SJCRH30 (cell line): Measurements from ENCODE around the gene GPRC5C. TPM values are rescaled to one million over a fixed set of nuclear protein-coding genes. Genes with fewer than 3 reads are reported as not detected.

Experiments
- DNase-seq, 2 experiments: peaks; one replicate each; pipeline ENCODE4 v3.0.0-alpha.2; 2015 to 2020
- H3K27ac ChIP-seq: fragments of 250-450 bp; sonication (Bioruptor Pico); 2 replicates; pipeline ENCODE4 v1.5.1; 2020; ENCODE audit warnings: mild to moderate bottlenecking, moderate library complexity
- H3K27me3 ChIP-seq: fragments of 250-450 bp; sonication (Bioruptor Pico); 2 replicates; pipeline ENCODE4 v1.5.1; 2020; ENCODE audit warnings: mild to moderate bottlenecking, moderate library complexity
- H3K36me3 ChIP-seq: fragments of 250-450 bp; sonication (Bioruptor Pico); 2 replicates; pipeline ENCODE4 v1.5.1; 2020; ENCODE audit warnings: mild to moderate bottlenecking, moderate library complexity
- H3K4me1 ChIP-seq: fragments of 250-450 bp; sonication (Bioruptor Pico); 2 replicates; pipeline ENCODE4 v1.5.1; 2020; ENCODE audit warnings: mild to moderate bottlenecking, moderate library complexity
- H3K4me3 ChIP-seq: fragments of 250-450 bp; sonication (Bioruptor Pico); 2 replicates; pipeline ENCODE4 v1.5.1; 2020; ENCODE audit warnings: mild to moderate bottlenecking, moderate library complexity
- H3K9me3 ChIP-seq: fragments of 250-450 bp; sonication (Bioruptor Pico); replicated peaks from 2 replicates; pipeline ENCODE4 v1.5.1; 2020; ENCODE audit warnings: mild to moderate bottlenecking, moderate library complexity
- total RNA-seq: library from RNA; depleted of rRNA; stranded (reverse); fragments of >200 nt; shearing (Covaris generic); gene quantifications from 2 replicates; pipeline ENCODE4 v1.2.3, GENCODE V29; 2014

The GPRC5C gene
- total RNA-seq, 1 experiment from 2014 or later = not detected

DNA sequence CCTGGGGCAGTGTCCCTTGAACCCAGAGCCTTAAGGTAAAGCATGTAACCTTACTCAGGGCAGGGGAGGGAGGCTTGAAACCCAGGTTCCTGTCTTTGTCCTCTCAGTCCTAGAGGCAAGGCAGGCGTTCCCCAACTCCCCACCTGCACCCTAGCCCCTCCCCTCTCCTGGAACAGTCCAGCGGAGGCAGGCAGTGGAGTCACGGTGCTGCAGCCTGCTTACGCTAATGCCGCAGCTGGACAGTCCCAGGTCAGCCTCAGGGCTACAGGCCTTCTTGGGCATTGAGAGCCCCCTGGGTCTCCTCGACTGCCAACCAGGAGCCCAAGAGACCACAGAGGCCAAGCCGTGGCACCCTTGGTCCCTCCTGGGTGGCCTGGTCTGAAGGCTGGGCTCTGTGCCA, 27.7 kb downstream of the GPRC5C start:
- H3K9me3 ChIP-seq = no peaks in the 10 kb centered on the region
- peaks cover 3% of the 10 kb centered on the region; the same call in 1 of the 2 replicates for H3K4me1 ChIP-seq
- H3K4me3 ChIP-seq = no peak overlapping the region
- no peaks in the 10 kb centered on the region for H3K36me3 ChIP-seq
- peaks cover 26% of the 10 kb centered on the region for H3K27me3 ChIP-seq
- H3K27ac ChIP-seq = no peak overlapping the region
- DNase-seq = no peak

GRCh38 chr17:74460241-74460640, 28.4 kb downstream of the GPRC5C start:
- Histone ChIP-seq H3K4me3 (no peak overlapping the region), H3K9me3 (no peaks in the 10 kb centered on the region), H3K36me3 (no peaks in the 10 kb centered on the region), H3K27me3 (peaks cover 26% of the 10 kb centered on the region), H3K27ac (no peak overlapping the region), H3K4me1 (no peaks in the 10 kb centered on the region)
- no peak for DNase-seq

DNA sequence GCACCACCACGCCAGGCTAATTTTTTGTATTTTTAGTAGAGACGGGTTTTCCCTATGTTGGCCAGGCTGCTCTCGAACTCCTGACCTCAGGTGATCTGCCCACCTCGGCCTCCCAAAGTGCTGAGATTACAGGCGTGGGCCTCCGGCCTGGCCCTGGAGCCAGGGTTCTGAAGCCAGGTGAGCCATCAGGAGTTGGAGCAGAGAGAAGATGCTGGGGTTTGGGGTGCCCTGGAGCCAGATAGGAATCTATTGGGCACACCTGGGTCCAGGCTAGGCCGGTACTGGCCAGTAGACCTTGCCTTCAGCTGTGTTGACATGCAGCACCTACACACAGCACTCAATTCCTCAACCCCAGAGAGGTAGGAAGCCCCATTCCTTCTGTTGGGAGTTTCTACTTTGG, 29.1 kb downstream of the GPRC5C start:
- no peak overlapping the region for H3K27ac ChIP-seq
- peaks cover 22% of the 10 kb centered on the region for H3K27me3 ChIP-seq

DNA sequence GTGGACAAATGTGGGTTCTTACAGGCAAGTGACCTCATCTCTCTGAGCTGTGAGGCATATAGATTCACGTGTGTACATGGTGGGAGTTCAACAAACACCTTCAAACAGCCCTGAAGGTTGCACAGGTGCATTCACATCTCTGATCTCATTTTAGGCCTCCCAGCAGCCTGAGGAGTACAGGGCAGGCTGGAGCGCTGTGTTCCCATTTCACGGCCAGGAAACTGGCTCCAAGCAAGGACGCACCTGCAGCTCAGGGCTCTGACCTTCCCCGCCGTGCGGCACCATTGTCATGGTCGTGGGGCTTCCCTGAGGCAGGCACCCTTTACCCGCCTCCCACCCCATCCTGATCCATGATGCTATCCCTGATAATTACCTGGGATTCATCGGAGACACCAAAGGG, 29.7 kb downstream of the GPRC5C start:
- peaks cover 18% of the 10 kb centered on the region for H3K27me3 ChIP-seq
- DNase-seq = no peak
- H3K4me3 ChIP-seq = no peak overlapping the region
- no peak overlapping the region for H3K27ac ChIP-seq
- H3K4me1 ChIP-seq = no peaks in the 10 kb centered on the region
- no peaks in the 10 kb centered on the region for H3K36me3 ChIP-seq
- H3K9me3 ChIP-seq = no peaks in the 10 kb centered on the region

More for the DNA sequence above, 29.1 kb downstream of the GPRC5C start:
- DNase-seq = no peak
- Histone ChIP-seq H3K4me1 (no peaks in the 10 kb centered on the region), H3K9me3 (no peaks in the 10 kb centered on the region), H3K36me3 (no peaks in the 10 kb centered on the region), H3K4me3 (no peak overlapping the region)

- H3K9me3 ChIP-seq = no peaks in the 10 kb centered on the region
- no peaks in the 10 kb centered on the region for H3K36me3 ChIP-seq
- H3K4me3 ChIP-seq = no peak overlapping the region
- no peaks in the 10 kb centered on the region for H3K4me1 ChIP-seq
- no peak for DNase-seq
- no peak overlapping the region for H3K27ac ChIP-seq
- peaks cover 8% of the 10 kb centered on the region for H3K27me3 ChIP-seq
Measured at GRCh38 chr17:74464730-74465377, 33.0 kb downstream of the GPRC5C start.

- H3K9me3 ChIP-seq = no peaks in the 10 kb centered on the region
- H3K36me3 ChIP-seq = no peaks in the 10 kb centered on the region
- no peak overlapping the region for H3K4me3 ChIP-seq
- no peaks in the 10 kb centered on the region for H3K4me1 ChIP-seq
- DNase-seq = no peak
- H3K27ac ChIP-seq = no peak overlapping the region
- peaks cover 4% of the 10 kb centered on the region for H3K27me3 ChIP-seq
Measured at GRCh38 chr17:74465378-74466110, 33.7 kb downstream of the GPRC5C start.

DNA sequence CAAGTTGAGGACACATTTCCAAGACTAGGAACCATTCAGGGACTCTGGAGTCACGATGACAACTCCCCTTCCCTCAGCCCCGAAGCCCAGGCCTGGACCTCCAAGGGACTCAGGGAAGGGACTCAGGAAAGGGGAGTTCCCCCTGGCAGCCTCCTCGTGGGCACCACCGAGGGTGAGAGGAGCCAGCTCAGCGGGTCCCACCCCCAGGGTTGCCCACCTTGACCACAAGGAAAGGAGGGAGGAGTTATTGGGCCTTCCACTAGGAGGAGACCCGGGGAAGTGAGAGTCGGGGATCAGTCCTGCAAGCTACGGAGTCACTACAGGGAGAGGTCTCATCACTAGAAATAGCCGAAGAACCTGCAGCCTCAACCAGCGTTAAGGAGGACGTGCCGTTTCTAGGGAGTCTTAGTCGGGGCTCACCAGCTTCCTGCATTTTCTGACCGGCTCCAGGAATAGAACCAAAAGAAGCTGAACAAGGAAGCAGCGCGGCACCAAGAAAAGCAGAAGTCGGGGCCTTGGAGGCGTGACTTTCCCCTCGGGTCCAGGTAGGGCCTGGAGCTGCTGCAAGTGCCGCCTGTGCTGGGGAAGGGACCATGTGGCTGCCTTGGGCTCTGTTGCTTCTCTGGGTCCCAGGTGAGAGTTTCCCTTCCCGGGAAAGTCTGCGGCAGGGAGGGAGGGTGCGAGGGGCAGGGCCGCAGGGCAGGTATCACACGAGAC, 34.4 kb downstream of the GPRC5C start, which contains the start of gene CD300A:
CD300A (plus strand) TSS at position 524 of the 717 bp plus-strand sequence; CDS start at position 594, 70 bp downstream.
- H3K27ac ChIP-seq = no peak within 1 kb of the TSS
- peaks cover 4% of the 10 kb centered on the region for H3K27me3 ChIP-seq
- no peaks in the 10 kb centered on the region for H3K36me3 ChIP-seq
- DNase-seq = no peak
- H3K4me1 ChIP-seq = no peaks in the 10 kb centered on the region
- no peaks in the 10 kb centered on the region for H3K9me3 ChIP-seq
- no peak within 1 kb of the TSS for H3K4me3 ChIP-seq

- H3K27me3 ChIP-seq = peaks cover 8% of the 10 kb centered on the region; the same call in 1 of the 2 replicates
- no peak overlapping the region for H3K4me3 ChIP-seq
- no peak overlapping the region for H3K27ac ChIP-seq
- H3K36me3 ChIP-seq = no peaks in the 10 kb centered on the region
- H3K4me1 ChIP-seq = no peaks in the 10 kb centered on the region
- H3K9me3 ChIP-seq = no peaks in the 10 kb centered on the region
- DNase-seq = no peak
Measured at GRCh38 chr17:74466828-74467184, 34.9 kb downstream of the GPRC5C start.

GRCh38 chr17:74467221-74467951, 35.5 kb downstream of the GPRC5C start:
- H3K9me3 ChIP-seq = no peaks in the 10 kb centered on the region
- no peak for DNase-seq
- no peak overlapping the region for H3K4me3 ChIP-seq
- H3K27me3 ChIP-seq = peaks cover 8% of the 10 kb centered on the region; the same call in 1 of the 2 replicates
- H3K36me3 ChIP-seq = no peaks in the 10 kb centered on the region
- H3K4me1 ChIP-seq = no peaks in the 10 kb centered on the region
- H3K27ac ChIP-seq = no peak overlapping the region

GRCh38 chr17:74471341-74471740, 39.5 kb downstream of the GPRC5C start:
- Histone ChIP-seq H3K36me3 (no peaks in the 10 kb centered on the region), H3K9me3 (peaks cover 9% of the 10 kb centered on the region), H3K27ac (no peak overlapping the region), H3K4me3 (no peak overlapping the region), H3K4me1 (no peaks in the 10 kb centered on the region), H3K27me3 (peaks cover 8% of the 10 kb centered on the region; the same call in 1 of the 2 replicates)
- DNase-seq = no peak

GRCh38 chr17:74472890-74473289, 41.0 kb downstream of the GPRC5C start:
- no peak for DNase-seq
- no peaks in the 10 kb centered on the region for H3K4me1 ChIP-seq
- no peak overlapping the region for H3K27ac ChIP-seq
- H3K27me3 ChIP-seq = 0 out of 2 replicates have a peak, but pooled peaks cover 8% of the 10 kb centered on the region
- peaks cover 13% of the 10 kb centered on the region for H3K9me3 ChIP-seq
- H3K36me3 ChIP-seq = no peaks in the 10 kb centered on the region
- H3K4me3 ChIP-seq = no peak overlapping the region

- Histone ChIP-seq H3K27ac (no peak overlapping the region), H3K4me1 (no peaks in the 10 kb centered on the region), H3K27me3 (0 out of 2 replicates have a peak, but pooled peaks cover 8% of the 10 kb centered on the region), H3K36me3 (no peaks in the 10 kb centered on the region), H3K9me3 (peaks cover 13% of the 10 kb centered on the region), H3K4me3 (no peak overlapping the region)
- DNase-seq = no peak
Measured at GRCh38 chr17:74473294-74473693, 41.4 kb downstream of the GPRC5C start.

DNA sequence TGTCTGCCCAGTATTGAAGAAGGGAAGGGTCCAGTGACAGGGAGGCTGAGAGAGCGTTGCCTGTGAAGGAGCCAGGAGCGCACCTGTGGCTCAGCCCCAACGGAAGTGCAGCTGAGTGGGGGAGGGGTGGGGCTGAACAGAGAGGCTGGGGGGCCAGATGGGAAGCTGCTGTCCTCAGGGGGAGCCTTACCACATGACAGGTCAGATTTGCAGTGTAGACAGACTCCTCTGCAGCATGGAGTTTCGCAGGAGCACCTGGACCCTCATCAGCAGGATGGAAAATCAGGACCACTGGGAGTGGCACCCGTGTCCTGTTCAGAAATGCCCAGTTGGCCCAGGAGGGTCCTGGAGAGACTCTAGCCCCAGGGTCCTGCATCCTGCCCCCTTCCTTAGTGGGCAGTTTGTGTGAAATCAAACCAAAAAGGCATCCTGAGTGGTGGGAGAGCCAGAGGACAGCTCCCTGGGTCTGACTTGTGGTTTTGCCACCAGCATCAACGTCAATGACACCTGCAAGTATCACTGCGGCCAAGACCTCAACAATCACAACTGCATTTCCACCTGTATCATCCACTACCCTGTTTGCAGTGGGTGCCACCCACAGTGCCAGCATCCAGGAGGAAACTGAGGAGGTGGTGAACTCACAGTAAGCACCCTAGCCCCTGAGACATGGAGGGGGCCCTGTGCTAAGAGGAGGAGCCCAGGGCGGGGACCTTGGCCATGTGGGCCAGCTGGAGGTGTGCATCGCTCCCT, 42.3 kb downstream of the GPRC5C start:
- no peaks in the 10 kb centered on the region for H3K4me1 ChIP-seq
- H3K36me3 ChIP-seq = no peaks in the 10 kb centered on the region
- DNase-seq = no peak
- no peak overlapping the region for H3K27ac ChIP-seq
- no peak overlapping the region for H3K4me3 ChIP-seq
- peaks cover 13% of the 10 kb centered on the region for H3K9me3 ChIP-seq
- H3K27me3 ChIP-seq = 0 out of 2 replicates have a peak, but pooled peaks cover 8% of the 10 kb centered on the region

GRCh38 chr17:74475189-74475588, 43.3 kb downstream of the GPRC5C start:
- H3K36me3 ChIP-seq = no peaks in the 10 kb centered on the region
- no peaks in the 10 kb centered on the region for H3K4me1 ChIP-seq
- H3K27ac ChIP-seq = no peak overlapping the region
- 0 out of 2 replicates have a peak, but pooled peaks cover 6% of the 10 kb centered on the region for H3K27me3 ChIP-seq
- no peak for DNase-seq
- peaks cover 13% of the 10 kb centered on the region for H3K9me3 ChIP-seq
- H3K4me3 ChIP-seq = no peak overlapping the region
